K562 (cell line): Measurements from ENCODE around the gene PNMA5.

Experiments
- HDAC2 ChIP-seq: fragments of 450-650 bp; IDR thresholded peaks from 2 replicates; pipeline ENCODE4 v1.6.1; 2016; ENCODE audit warnings: mild to moderate bottlenecking
- MECOM ChIP-seq: fragments of 250-450 bp; sonication (Bioruptor Pico); IDR thresholded peaks from 2 replicates; pipeline ENCODE4 v1.8.0; 2022; ENCODE audit warnings: inconsistent platforms
- MIER1 ChIP-seq: fragments of 450-650 bp; IDR thresholded peaks from 2 replicates; pipeline ENCODE4 v1.6.1; 2016; ENCODE audit warnings: antibody characterized with exemption, mild to moderate bottlenecking, low read depth
- MTA3 ChIP-seq: fragments of 450-650 bp; formaldehyde crosslinking; IDR thresholded peaks from 2 replicates; pipeline ENCODE4 v1.6.1; 2017; ENCODE audit warnings: mild to moderate bottlenecking, borderline replicate concordance
- POLR2A ChIP-seq: fragments of 450-650 bp; conservative IDR thresholded peaks from 2 replicates; pipeline ENCODE4 v1.6.1; 2016
- SMARCC2 ChIP-seq: fragments of 450-650 bp; IDR thresholded peaks from 2 replicates; pipeline ENCODE4 v1.6.1; 2017; ENCODE audit warnings: antibody characterized with exemption, moderate library complexity, mild to moderate bottlenecking, low read depth
- TEAD4 ChIP-seq, 2 experiments: sonication (generic) in 1 of 2; formaldehyde crosslinking in 1 of 2; IDR thresholded peaks; 2 replicates each; pipeline versions ENCODE4 v1.6.1 to v1.8.0; 2012 to 2022; ENCODE audit warnings: borderline replicate concordance in 1 of 2, inconsistent platforms in 1 of 2, low read length in 1 of 2, mild to moderate bottlenecking in 1 of 2, missing genetic modification reagents in 1 of 2
- TF ChIP-seq, protein P1 (sequence below), 3 experiments: IDR thresholded peaks in 2 of 3; conservative IDR thresholded peaks in 1 of 3; 2 replicates each; pipeline ENCODE4 v1.5.1; 2011 to 2012; ENCODE audit warnings: low read length in 3 of 3, mild to moderate bottlenecking in 3 of 3, control low read depth in 2 of 3, improper control_type of control experiment in 1 of 3, inconsistent platforms in 1 of 3, low read depth in 1 of 3, mixed read lengths in 1 of 3, moderate library complexity in 1 of 3; ENCODE audit not compliant: insufficient read depth in 2 of 3
- TF ChIP-seq, protein P2 (sequence below): sonication (generic); formaldehyde crosslinking; IDR thresholded peaks from 2 replicates; pipeline ENCODE4 v1.8.0; 2022; ENCODE audit warnings: mild to moderate bottlenecking, missing genetic modification reagents, borderline replicate concordance
- TF ChIP-seq, protein P3 (sequence below): fragments of 250-450 bp; sonication (Bioruptor Pico); IDR thresholded peaks from 2 replicates; pipeline ENCODE4 v1.5.0; 2022; ENCODE audit warnings: mild to moderate bottlenecking
- TF ChIP-seq, protein P4 (sequence below): IDR thresholded peaks from 2 replicates; pipeline ENCODE4 v1.6.1; 2016; ENCODE audit warnings: missing genetic modification characterization, missing compliant biosample characterization
- TF ChIP-seq, protein P5 (sequence below): fragments of 250-450 bp; sonication (Bioruptor Pico); IDR thresholded peaks from 2 replicates; pipeline ENCODE4 v1.5.0; 2021
- TF ChIP-seq, protein P6 (sequence below): fragments of 450-650 bp; IDR thresholded peaks from 2 replicates; pipeline ENCODE4 v1.6.1; 2014; ENCODE audit warnings: low read depth, mild to moderate bottlenecking, moderate library complexity, borderline replicate concordance

DNA sequence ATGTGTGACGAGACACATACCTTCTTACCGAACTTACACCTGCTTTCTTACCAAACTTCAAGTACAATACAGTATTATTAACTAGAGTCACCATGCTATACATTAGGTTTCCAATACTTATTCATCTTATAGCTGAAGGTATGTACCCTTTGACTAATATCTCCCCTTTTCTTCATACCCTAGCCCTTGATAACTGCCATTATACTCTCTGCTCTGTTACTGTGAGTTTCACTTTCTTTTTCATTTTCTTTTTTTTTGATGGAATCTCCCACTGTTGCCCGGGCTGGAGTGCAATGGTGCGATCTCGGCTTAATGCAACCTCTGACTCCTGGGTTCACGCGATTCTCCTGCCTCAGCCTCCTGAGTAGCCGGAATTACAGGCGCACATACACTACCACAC, 3.4 kb upstream of the PNMA5 start:
- TF ChIP-seq MECOM (CRISPR knock-in tag), result no peak
- TF ChIP-seq HDAC2, result no peak
- TF ChIP-seq, protein P1, sequence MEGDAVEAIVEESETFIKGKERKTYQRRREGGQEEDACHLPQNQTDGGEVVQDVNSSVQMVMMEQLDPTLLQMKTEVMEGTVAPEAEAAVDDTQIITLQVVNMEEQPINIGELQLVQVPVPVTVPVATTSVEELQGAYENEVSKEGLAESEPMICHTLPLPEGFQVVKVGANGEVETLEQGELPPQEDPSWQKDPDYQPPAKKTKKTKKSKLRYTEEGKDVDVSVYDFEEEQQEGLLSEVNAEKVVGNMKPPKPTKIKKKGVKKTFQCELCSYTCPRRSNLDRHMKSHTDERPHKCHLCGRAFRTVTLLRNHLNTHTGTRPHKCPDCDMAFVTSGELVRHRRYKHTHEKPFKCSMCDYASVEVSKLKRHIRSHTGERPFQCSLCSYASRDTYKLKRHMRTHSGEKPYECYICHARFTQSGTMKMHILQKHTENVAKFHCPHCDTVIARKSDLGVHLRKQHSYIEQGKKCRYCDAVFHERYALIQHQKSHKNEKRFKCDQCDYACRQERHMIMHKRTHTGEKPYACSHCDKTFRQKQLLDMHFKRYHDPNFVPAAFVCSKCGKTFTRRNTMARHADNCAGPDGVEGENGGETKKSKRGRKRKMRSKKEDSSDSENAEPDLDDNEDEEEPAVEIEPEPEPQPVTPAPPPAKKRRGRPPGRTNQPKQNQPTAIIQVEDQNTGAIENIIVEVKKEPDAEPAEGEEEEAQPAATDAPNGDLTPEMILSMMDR (IDR thresholded peaks at IDR 0.05 in 2 of 3, conservative IDR thresholded peaks at IDR 0.05 in 1 of 3; ENCODE audit: insufficient read depth in 2 of 3, low read depth in 1 of 3, low read length in 3 of 3), result no peak
- TF ChIP-seq, protein P2, sequence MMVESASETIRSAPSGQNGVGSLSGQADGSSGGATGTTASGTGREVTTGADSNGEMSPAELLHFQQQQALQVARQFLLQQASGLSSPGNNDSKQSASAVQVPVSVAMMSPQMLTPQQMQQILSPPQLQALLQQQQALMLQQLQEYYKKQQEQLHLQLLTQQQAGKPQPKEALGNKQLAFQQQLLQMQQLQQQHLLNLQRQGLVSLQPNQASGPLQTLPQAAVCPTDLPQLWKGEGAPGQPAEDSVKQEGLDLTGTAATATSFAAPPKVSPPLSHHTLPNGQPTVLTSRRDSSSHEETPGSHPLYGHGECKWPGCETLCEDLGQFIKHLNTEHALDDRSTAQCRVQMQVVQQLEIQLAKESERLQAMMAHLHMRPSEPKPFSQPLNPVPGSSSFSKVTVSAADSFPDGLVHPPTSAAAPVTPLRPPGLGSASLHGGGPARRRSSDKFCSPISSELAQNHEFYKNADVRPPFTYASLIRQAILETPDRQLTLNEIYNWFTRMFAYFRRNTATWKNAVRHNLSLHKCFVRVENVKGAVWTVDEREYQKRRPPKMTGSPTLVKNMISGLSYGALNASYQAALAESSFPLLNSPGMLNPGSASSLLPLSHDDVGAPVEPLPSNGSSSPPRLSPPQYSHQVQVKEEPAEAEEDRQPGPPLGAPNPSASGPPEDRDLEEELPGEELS (CRISPR knock-in tag), result no peak
- no peak for TF ChIP-seq MTA3
- no peak for TF ChIP-seq MIER1
- TF ChIP-seq SMARCC2, result no peak
- TF ChIP-seq, protein P3, sequence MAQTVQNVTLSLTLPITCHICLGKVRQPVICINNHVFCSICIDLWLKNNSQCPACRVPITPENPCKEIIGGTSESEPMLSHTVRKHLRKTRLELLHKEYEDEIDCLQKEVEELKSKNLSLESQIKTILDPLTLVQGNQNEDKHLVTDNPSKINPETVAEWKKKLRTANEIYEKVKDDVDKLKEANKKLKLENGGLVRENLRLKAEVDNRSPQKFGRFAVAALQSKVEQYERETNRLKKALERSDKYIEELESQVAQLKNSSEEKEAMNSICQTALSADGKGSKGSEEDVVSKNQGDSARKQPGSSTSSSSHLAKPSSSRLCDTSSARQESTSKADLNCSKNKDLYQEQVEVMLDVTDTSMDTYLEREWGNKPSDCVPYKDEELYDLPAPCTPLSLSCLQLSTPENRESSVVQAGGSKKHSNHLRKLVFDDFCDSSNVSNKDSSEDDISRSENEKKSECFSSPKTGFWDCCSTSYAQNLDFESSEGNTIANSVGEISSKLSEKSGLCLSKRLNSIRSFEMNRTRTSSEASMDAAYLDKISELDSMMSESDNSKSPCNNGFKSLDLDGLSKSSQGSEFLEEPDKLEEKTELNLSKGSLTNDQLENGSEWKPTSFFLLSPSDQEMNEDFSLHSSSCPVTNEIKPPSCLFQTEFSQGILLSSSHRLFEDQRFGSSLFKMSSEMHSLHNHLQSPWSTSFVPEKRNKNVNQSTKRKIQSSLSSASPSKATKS (CRISPR knock-in tag), result no peak
- TF ChIP-seq, protein P4, sequence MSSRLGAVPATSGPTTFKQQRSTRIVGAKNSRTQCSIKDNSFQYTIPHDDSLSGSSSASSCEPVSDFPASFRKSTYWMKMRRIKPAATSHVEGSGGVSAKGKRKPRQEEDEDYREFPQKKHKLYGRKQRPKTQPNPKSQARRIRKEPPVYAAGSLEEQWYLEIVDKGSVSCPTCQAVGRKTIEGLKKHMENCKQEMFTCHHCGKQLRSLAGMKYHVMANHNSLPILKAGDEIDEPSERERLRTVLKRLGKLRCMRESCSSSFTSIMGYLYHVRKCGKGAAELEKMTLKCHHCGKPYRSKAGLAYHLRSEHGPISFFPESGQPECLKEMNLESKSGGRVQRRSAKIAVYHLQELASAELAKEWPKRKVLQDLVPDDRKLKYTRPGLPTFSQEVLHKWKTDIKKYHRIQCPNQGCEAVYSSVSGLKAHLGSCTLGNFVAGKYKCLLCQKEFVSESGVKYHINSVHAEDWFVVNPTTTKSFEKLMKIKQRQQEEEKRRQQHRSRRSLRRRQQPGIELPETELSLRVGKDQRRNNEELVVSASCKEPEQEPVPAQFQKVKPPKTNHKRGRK (tag), result no peak
- TF ChIP-seq, protein P5, sequence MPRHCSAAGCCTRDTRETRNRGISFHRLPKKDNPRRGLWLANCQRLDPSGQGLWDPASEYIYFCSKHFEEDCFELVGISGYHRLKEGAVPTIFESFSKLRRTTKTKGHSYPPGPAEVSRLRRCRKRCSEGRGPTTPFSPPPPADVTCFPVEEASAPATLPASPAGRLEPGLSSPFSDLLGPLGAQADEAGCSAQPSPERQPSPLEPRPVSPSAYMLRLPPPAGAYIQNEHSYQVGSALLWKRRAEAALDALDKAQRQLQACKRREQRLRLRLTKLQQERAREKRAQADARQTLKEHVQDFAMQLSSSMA (CRISPR knock-in tag), result no peak
- TF ChIP-seq TEAD4 (IDR thresholded peaks at IDR 0.05; ENCODE audit: low read length), result no peak
- no peak for TF ChIP-seq TEAD4 (CRISPR knock-in tag; IDR thresholded peaks at IDR 0.05; ENCODE audit: borderline replicate concordance)
- TF ChIP-seq, protein P6, sequence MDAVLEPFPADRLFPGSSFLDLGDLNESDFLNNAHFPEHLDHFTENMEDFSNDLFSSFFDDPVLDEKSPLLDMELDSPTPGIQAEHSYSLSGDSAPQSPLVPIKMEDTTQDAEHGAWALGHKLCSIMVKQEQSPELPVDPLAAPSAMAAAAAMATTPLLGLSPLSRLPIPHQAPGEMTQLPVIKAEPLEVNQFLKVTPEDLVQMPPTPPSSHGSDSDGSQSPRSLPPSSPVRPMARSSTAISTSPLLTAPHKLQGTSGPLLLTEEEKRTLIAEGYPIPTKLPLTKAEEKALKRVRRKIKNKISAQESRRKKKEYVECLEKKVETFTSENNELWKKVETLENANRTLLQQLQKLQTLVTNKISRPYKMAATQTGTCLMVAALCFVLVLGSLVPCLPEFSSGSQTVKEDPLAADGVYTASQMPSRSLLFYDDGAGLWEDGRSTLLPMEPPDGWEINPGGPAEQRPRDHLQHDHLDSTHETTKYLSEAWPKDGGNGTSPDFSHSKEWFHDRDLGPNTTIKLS, result no peak
- TF ChIP-seq POLR2A, result no peak
